Measurements from ENCODE around the gene KRTCAP2. TPM values are rescaled to one million over a fixed set of nuclear protein-coding genes. Genes with fewer than 3 reads are reported as not detected.

KRTCAP2 gene
- total RNA-seq, 1 donor = 100 TPM

DNA sequence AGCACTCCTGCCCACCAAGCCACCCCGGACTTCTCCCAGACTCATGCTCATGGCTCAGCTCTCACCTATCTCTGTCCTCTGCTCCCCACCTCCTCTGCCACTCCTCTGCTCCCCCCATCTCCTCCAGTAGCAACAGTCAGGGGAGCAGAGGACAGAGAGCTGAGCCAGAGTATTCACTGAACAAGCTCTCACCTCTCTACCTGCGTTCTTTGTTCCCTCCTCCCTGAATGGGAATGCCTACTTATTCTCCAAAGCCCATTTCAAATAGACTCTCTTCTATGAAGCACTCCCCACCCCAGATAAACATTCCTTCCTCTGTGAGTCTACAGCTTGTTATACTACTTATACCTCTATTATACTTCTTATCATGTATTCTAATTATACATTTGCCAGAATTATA, 51.9 kb downstream of the KRTCAP2 start:
- no peak overlapping the region for H3K4me3 ChIP-seq (ENCODE audit: low read depth, low read length)
- no peak for DNase-seq (ENCODE audit: low read depth)
- no peak for TF ChIP-seq CTCF (IDR thresholded peaks at IDR 0.05; ENCODE audit: insufficient read depth, low read length)

- TF ChIP-seq CTCF (IDR thresholded peaks at IDR 0.05; ENCODE audit: insufficient read depth, low read length) = no peak
- DNase-seq (ENCODE audit: low read depth) = no peak
- H3K4me3 ChIP-seq (ENCODE audit: low read depth, low read length) = no peak overlapping the region
Observed at GRCh38 chr1:155120253-155120652, 52.9 kb downstream of the KRTCAP2 start.

Small RNA genes lying within 50 kb of the gene (small RNA-seq; reads per million reads assigned to genes)
- gene HMGN2P18 (not detected), gene RF00019 (not detected)

Other genes starting within 250 kb of the KRTCAP2 start
- gene PMVK, start 236.6 kb downstream of the KRTCAP2 start, total RNA-seq (ENCODE audit: low replicate concordance) = 11.7 and 20.7 TPM in 2 replicates
- 36.2 and 122 TPM in 2 replicates for gene PBXIP1, start 217.2 kb downstream of the KRTCAP2 start, total RNA-seq (ENCODE audit: low replicate concordance)
- 7.8 and 18.0 TPM in 2 replicates for gene PYGO2, start 211.5 kb downstream of the KRTCAP2 start, total RNA-seq (ENCODE audit: low replicate concordance)
- 111 and 167 TPM in 2 replicates for gene SHC1, start 202.6 kb downstream of the KRTCAP2 start, total RNA-seq (ENCODE audit: low replicate concordance)
- 24.0 and 80.7 TPM in 2 replicates for gene CKS1B, start 198.6 kb downstream of the KRTCAP2 start, total RNA-seq (ENCODE audit: low replicate concordance)
- gene FLAD1, start 190.0 kb downstream of the KRTCAP2 start, total RNA-seq (ENCODE audit: low replicate concordance) = 5.2 and 17.7 TPM in 2 replicates
- not detected in 2 replicates for gene LENEP, start 179.7 kb downstream of the KRTCAP2 start, total RNA-seq (ENCODE audit: low replicate concordance)
- 14.0 and 15.4 TPM in 2 replicates for gene ZBTB7B, start 170.5 kb downstream of the KRTCAP2 start, total RNA-seq (ENCODE audit: low replicate concordance)
- 0.09 TPM in 1 of 2 replicates, not detected in the other for gene DCST2, start 139.5 kb downstream of the KRTCAP2 start, total RNA-seq (ENCODE audit: low replicate concordance)
- not detected in 2 replicates for gene DCST1, start 139.5 kb downstream of the KRTCAP2 start, total RNA-seq (ENCODE audit: low replicate concordance)
- 39.0 and 69.9 TPM in 2 replicates for gene ADAM15, start 122.0 kb downstream of the KRTCAP2 start, total RNA-seq (ENCODE audit: low replicate concordance)
- gene EFNA4, start 109.6 kb downstream of the KRTCAP2 start, total RNA-seq (ENCODE audit: low replicate concordance) = 2.4 and 5.3 TPM in 2 replicates
- 0.90 TPM in 1 of 2 replicates, not detected in the other for gene EFNA3, start 94.5 kb downstream of the KRTCAP2 start, total RNA-seq (ENCODE audit: low replicate concordance)
- 0.16 and 0.54 TPM in 2 replicates for gene EFNA1, start 45.4 kb downstream of the KRTCAP2 start, total RNA-seq (ENCODE audit: low replicate concordance)
- gene SLC50A1, start 37.5 kb downstream of the KRTCAP2 start, total RNA-seq (ENCODE audit: low replicate concordance) = 25.6 and 39.3 TPM in 2 replicates
- 26.1 and 46.3 TPM in 2 replicates for gene DPM3, start 32.8 kb downstream of the KRTCAP2 start, total RNA-seq (ENCODE audit: low replicate concordance)
- gene TRIM46, start 545 bp upstream of the KRTCAP2 start, total RNA-seq (ENCODE audit: low replicate concordance) = 5.2 and 13.2 TPM in 2 replicates
- gene THBS3, start 34.6 kb upstream of the KRTCAP2 start, total RNA-seq (ENCODE audit: low replicate concordance) = 29.3 and 41.1 TPM in 2 replicates
- gene MTX1, start 35.4 kb upstream of the KRTCAP2 start, total RNA-seq (ENCODE audit: low replicate concordance) = 13.7 and 26.1 TPM in 2 replicates
- 9.0 and 9.3 TPM in 2 replicates for gene ENTREP3, start 82.2 kb upstream of the KRTCAP2 start, total RNA-seq (ENCODE audit: low replicate concordance)
- gene SCAMP3, start 89.1 kb upstream of the KRTCAP2 start, total RNA-seq (ENCODE audit: low replicate concordance) = 12.5 and 47.6 TPM in 2 replicates
- 29.7 and 53.7 TPM in 2 replicates for gene CLK2, start 100.2 kb upstream of the KRTCAP2 start, total RNA-seq (ENCODE audit: low replicate concordance)
- gene HCN3, start 104.2 kb upstream of the KRTCAP2 start, total RNA-seq (ENCODE audit: low replicate concordance) = 0.08 and 1.4 TPM in 2 replicates
- gene PKLR, start 128.1 kb upstream of the KRTCAP2 start, total RNA-seq (ENCODE audit: low replicate concordance) = not detected in 2 replicates
- 153 and 600 TPM in 2 replicates for gene FDPS, start 135.6 kb upstream of the KRTCAP2 start, total RNA-seq (ENCODE audit: low replicate concordance)
- 6.7 and 23.0 TPM in 2 replicates for gene RUSC1, start 147.6 kb upstream of the KRTCAP2 start, total RNA-seq (ENCODE audit: low replicate concordance)

Measured in fibroblast of the aortic adventitia (primary cell).